ENCODE results near the gene MIPOL1. TPM values are rescaled to one million over a fixed set of nuclear protein-coding genes. Genes with fewer than 3 reads are reported as not detected.

The MIPOL1 gene
- total and polyA plus RNA-seq, 2 of the 13 experiments (the other 11 are each of a cell fraction or from before 2014, with no cell fraction given): 8.6 to 34.2 TPM

- TF ChIP-seq ZNF574 (CRISPR knock-in tag; IDR thresholded peaks at IDR 0.05) (0 out of 2 replicates have a peak, but pooled peaks have one; percentile 21), KMT2B (CRISPR knock-in tag; IDR thresholded peaks at IDR 0.05) (no peak), ZNF607 (CRISPR knock-in tag; IDR thresholded peaks at IDR 0.05; ENCODE audit: borderline replicate concordance) (no peak), CBFB (CRISPR knock-in tag; IDR thresholded peaks at IDR 0.05) (no peak), SP140L (CRISPR knock-in tag; IDR thresholded peaks at IDR 0.05; ENCODE audit: borderline replicate concordance) (no peak), SALL1 (CRISPR knock-in tag; IDR thresholded peaks at IDR 0.05) (no peak), SNAPC5 (CRISPR knock-in tag; IDR thresholded peaks at IDR 0.05; ENCODE audit: borderline replicate concordance) (no peak), KDM2A (CRISPR knock-in tag; IDR thresholded peaks at IDR 0.05; ENCODE audit: borderline replicate concordance, low read depth) (no peak), CEBPG (CRISPR knock-in tag; IDR thresholded peaks at IDR 0.05) (peak; percentile 48; the same call in 1 of the 2 replicates), THAP11 (CRISPR knock-in tag; IDR thresholded peaks at IDR 0.05) (no peak), ZNF484 (CRISPR knock-in tag; IDR thresholded peaks at IDR 0.05; ENCODE audit: borderline replicate concordance, low read depth) (no peak), NFIB (CRISPR knock-in tag; IDR thresholded peaks at IDR 0.05; ENCODE audit: borderline replicate concordance) (no peak), ZNF510 (CRISPR knock-in tag; IDR thresholded peaks at IDR 0.05; ENCODE audit: low read depth) (no peak), ATF5 (CRISPR knock-in tag; IDR thresholded peaks at IDR 0.05; ENCODE audit: low read depth) (no peak), ZNF775 (CRISPR knock-in tag; IDR thresholded peaks at IDR 0.05; ENCODE audit: borderline replicate concordance) (no peak), PPARG (CRISPR knock-in tag; conservative IDR thresholded peaks at IDR 0.05) (no peak), ZMYM4 (CRISPR knock-in tag; IDR thresholded peaks at IDR 0.05) (peak; percentile 89), ZNF263 (CRISPR knock-in tag; IDR thresholded peaks at IDR 0.05) (peak; percentile 66; the same call in 1 of the 2 replicates), ATF2 (CRISPR knock-in tag; IDR thresholded peaks at IDR 0.05) (no peak), MED8 (CRISPR knock-in tag; IDR thresholded peaks at IDR 0.05; ENCODE audit: insufficient replicate concordance) (no peak), ZNF530 (CRISPR knock-in tag; IDR thresholded peaks at IDR 0.05; ENCODE audit: low read depth) (no peak), ZNF20 (CRISPR knock-in tag; IDR thresholded peaks at IDR 0.05) (no peak), ZNF660 (CRISPR knock-in tag; IDR thresholded peaks at IDR 0.05; ENCODE audit: borderline replicate concordance, low read depth) (no peak), CEBPB (IDR thresholded peaks at IDR 0.05; ENCODE audit: borderline replicate concordance, low read depth, low read length) (peak; percentile 74), THYN1 (CRISPR knock-in tag; IDR thresholded peaks at IDR 0.05; ENCODE audit: borderline replicate concordance, low read depth) (no peak), ZNF552 (CRISPR knock-in tag; IDR thresholded peaks at IDR 0.05; ENCODE audit: borderline replicate concordance) (no peak)
- TF ChIP-seq, protein P1, sequence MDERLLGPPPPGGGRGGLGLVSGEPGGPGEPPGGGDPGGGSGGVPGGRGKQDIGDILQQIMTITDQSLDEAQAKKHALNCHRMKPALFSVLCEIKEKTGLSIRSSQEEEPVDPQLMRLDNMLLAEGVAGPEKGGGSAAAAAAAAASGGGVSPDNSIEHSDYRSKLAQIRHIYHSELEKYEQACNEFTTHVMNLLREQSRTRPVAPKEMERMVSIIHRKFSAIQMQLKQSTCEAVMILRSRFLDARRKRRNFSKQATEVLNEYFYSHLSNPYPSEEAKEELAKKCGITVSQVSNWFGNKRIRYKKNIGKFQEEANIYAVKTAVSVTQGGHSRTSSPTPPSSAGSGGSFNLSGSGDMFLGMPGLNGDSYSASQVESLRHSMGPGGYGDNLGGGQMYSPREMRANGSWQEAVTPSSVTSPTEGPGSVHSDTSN (CRISPR knock-in tag; IDR thresholded peaks at IDR 0.05): no peak
These were observed 285.9 kb downstream of the MIPOL1 start (continued) for GRCh38 chr14:37483672-37484071.
